ENCODE results near the gene CACNB4. TPM values are rescaled to one million over a fixed set of nuclear protein-coding genes. Genes with fewer than 3 reads are reported as not detected.

The CACNB4 gene
- total RNA-seq, 3 donors from 2014 or later = 0.05 to 0.26 (median 0.15) TPM

GRCh38 chr2:151869291-151869690 is 229.6 kb downstream of the CACNB4 start:
- Mint-ChIP-seq H3K9me3 (no peaks in the 10 kb centered on the region), H3K27me3 (ENCODE audit: low read depth) (peaks cover 20% of the 10 kb centered on the region), H3K4me3 (no peak overlapping the region), H3K4me1 (ENCODE audit: low read depth) (no peaks in the 10 kb centered on the region), H3K36me3 (ENCODE audit: insufficient read depth) (no peaks in the 10 kb centered on the region)
- ATAC-seq = no peak
- no peak for DNase-seq

DNA sequence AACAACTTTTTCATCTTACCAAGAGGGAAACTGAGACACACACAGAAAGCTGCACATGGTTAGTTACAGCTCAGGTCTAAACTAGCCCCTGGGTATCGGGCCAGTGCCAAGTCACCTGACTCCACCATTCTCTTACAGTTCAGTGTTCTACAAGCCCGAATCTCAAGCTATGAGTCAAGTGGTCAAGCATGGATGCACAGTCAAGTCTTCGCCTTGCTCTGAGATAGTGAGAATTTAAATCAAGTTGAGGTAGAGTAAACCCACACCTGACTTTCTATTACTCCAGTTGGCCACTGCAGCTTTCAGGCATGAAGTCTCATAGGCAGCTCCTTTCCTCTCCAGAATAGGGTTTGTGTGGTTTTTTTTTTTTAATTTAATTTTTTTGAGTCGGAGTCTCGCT is 236.1 kb downstream of the CACNB4 start:
- Mint-ChIP-seq H3K9me3 (no peaks in the 10 kb centered on the region), H3K36me3 (ENCODE audit: insufficient read depth) (no peaks in the 10 kb centered on the region), H3K4me3 (no peak overlapping the region), H3K4me1 (ENCODE audit: low read depth) (no peaks in the 10 kb centered on the region), H3K27me3 (ENCODE audit: low read depth) (peaks cover 14% of the 10 kb centered on the region)
- ATAC-seq (no peak), DNase-seq (no peak)

DNA sequence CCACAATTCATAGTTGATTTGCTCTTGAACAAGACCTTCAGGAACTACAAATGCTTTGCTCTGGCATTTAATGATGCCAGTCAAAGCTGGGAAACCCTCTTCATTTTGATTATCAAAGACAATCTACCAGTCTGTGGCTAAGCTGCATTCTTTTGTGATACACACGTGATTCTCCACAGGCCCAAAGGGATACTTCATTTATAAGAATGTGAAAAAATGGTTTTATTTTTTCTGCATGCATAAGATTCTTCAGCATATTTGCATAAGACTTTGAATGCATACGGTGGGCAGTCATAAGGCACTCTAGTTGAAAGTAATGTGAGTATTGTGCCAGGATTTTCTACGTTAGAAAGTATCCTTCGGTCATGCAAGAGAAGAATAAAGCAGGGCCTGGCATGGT is 237.7 kb downstream of the CACNB4 start:
- ATAC-seq (no peak), DNase-seq (no peak)
- H3K4me3 Mint-ChIP-seq = no peak overlapping the region
- H3K9me3 Mint-ChIP-seq = no peaks in the 10 kb centered on the region
- H3K27me3 Mint-ChIP-seq (ENCODE audit: low read depth) = peaks cover 10% of the 10 kb centered on the region
- H3K4me1 Mint-ChIP-seq (ENCODE audit: low read depth) = no peaks in the 10 kb centered on the region
- H3K36me3 Mint-ChIP-seq (ENCODE audit: insufficient read depth) = no peaks in the 10 kb centered on the region

GRCh38 chr2:151860613-151861146 is 238.2 kb downstream of the CACNB4 start:
- H3K27me3 Mint-ChIP-seq (ENCODE audit: low read depth) = peaks cover 7% of the 10 kb centered on the region
- no peak for ATAC-seq
- H3K36me3 Mint-ChIP-seq (ENCODE audit: insufficient read depth) = no peaks in the 10 kb centered on the region
- H3K4me3 Mint-ChIP-seq = no peak overlapping the region
- DNase-seq = no peak
- no peaks in the 10 kb centered on the region for H3K4me1 Mint-ChIP-seq (ENCODE audit: low read depth)
- no peaks in the 10 kb centered on the region for H3K9me3 Mint-ChIP-seq

GRCh38 chr2:151860210-151860609 is 238.6 kb downstream of the CACNB4 start:
- DNase-seq (no peak), ATAC-seq (no peak)
- Mint-ChIP-seq H3K4me1 (ENCODE audit: low read depth) (no peaks in the 10 kb centered on the region), H3K27me3 (ENCODE audit: low read depth) (peaks cover 7% of the 10 kb centered on the region), H3K36me3 (ENCODE audit: insufficient read depth) (no peaks in the 10 kb centered on the region), H3K4me3 (no peak overlapping the region), H3K9me3 (no peaks in the 10 kb centered on the region)

DNA sequence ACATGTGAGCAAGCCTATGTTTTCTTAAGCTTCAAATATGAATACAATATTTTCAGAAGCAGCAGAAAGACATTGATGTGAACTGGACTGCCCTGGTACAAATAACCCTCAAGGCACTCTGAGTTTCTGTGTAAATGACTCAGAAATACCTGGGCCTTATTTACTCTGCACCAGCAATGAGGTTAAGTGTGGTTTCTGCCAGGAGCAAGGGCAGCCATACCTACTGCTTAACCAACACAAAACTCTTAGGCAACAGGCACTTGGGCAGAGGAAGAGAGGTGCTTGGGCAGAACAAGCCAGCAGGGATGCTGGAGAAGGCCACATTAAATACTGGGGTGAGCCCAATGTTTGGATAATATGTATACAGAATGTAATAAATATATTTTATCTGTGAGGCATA is 241.2 kb downstream of the CACNB4 start:
- Mint-ChIP-seq H3K4me1 (ENCODE audit: low read depth) (no peaks in the 10 kb centered on the region), H3K9me3 (no peaks in the 10 kb centered on the region), H3K36me3 (ENCODE audit: insufficient read depth) (no peaks in the 10 kb centered on the region), H3K4me3 (no peak overlapping the region), H3K27me3 (ENCODE audit: low read depth) (no peaks in the 10 kb centered on the region)
- ATAC-seq (no peak), DNase-seq (no peak)

- H3K9me3 Mint-ChIP-seq = no peaks in the 10 kb centered on the region
- no peak for DNase-seq
- no peak overlapping the region for H3K4me3 Mint-ChIP-seq
Measured at GRCh38 chr2:151855111-151855510, 243.7 kb downstream of the CACNB4 start.

GRCh38 chr2:151853070-151853758 is 245.6 kb downstream of the CACNB4 start:
- DNase-seq (no peak), ATAC-seq (no peak)
- Mint-ChIP-seq H3K9me3 (no peaks in the 10 kb centered on the region), H3K27me3 (ENCODE audit: low read depth) (no peaks in the 10 kb centered on the region), H3K4me3 (no peak overlapping the region), H3K4me1 (ENCODE audit: low read depth) (no peaks in the 10 kb centered on the region), H3K36me3 (ENCODE audit: insufficient read depth) (no peaks in the 10 kb centered on the region)

More at GRCh38 chr2:151855111-151855510, 243.7 kb downstream of the CACNB4 start:
- no peaks in the 10 kb centered on the region for H3K4me1 Mint-ChIP-seq (ENCODE audit: low read depth)
- no peaks in the 10 kb centered on the region for H3K36me3 Mint-ChIP-seq (ENCODE audit: insufficient read depth)
- no peaks in the 10 kb centered on the region for H3K27me3 Mint-ChIP-seq (ENCODE audit: low read depth)
- ATAC-seq = no peak

DNA sequence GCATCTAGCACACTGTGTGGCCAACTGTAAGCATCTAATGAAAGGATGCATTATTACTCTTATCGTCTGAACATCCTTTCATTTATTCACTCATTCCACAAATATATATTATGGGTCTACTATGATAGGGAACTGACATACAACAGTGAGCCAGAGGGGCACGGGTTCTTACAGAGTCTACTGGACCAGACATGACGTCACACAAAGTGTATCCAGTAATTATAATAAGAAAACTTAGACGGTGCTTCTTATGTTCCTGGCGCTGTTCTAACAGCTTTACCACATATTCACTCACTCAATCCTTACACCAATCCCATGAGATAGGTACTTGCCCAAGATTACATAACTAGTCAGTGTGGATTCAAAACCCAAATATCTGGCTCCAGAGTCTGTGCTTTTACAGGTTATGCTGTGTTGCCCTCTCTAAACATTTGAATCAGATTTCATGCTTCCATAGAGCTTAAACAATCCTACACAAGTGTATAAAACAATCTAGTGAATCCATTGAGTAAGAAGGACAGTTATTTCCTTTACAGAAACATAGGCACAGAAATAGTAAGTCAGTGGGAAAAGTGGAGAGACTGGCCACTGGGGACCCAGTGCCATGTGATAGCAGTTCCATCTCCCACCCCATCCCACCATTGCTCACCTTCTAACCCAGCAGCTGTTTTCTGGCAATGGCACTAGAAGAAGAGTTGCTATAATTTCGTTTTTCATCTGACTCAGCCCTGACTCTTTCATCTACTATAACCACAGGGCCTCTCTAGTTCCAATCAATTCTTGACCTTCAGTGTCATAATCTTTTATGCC is 246.4 kb downstream of the CACNB4 start:
- ATAC-seq = no peak
- Mint-ChIP-seq H3K4me3 (no peak overlapping the region), H3K27me3 (ENCODE audit: low read depth) (peaks cover 2% of the 10 kb centered on the region), H3K9me3 (no peaks in the 10 kb centered on the region), H3K36me3 (ENCODE audit: insufficient read depth) (no peaks in the 10 kb centered on the region), H3K4me1 (ENCODE audit: low read depth) (no peaks in the 10 kb centered on the region)
- no peak for DNase-seq

GRCh38 chr2:151851761-151852160 is 247.1 kb downstream of the CACNB4 start:
- no peaks in the 10 kb centered on the region for H3K9me3 Mint-ChIP-seq
- H3K36me3 Mint-ChIP-seq (ENCODE audit: insufficient read depth) = no peaks in the 10 kb centered on the region
- H3K4me3 Mint-ChIP-seq = no peak overlapping the region
- DNase-seq (no peak), ATAC-seq (no peak)
- peaks cover 2% of the 10 kb centered on the region for H3K27me3 Mint-ChIP-seq (ENCODE audit: low read depth)
- H3K4me1 Mint-ChIP-seq (ENCODE audit: low read depth) = no peaks in the 10 kb centered on the region

DNA sequence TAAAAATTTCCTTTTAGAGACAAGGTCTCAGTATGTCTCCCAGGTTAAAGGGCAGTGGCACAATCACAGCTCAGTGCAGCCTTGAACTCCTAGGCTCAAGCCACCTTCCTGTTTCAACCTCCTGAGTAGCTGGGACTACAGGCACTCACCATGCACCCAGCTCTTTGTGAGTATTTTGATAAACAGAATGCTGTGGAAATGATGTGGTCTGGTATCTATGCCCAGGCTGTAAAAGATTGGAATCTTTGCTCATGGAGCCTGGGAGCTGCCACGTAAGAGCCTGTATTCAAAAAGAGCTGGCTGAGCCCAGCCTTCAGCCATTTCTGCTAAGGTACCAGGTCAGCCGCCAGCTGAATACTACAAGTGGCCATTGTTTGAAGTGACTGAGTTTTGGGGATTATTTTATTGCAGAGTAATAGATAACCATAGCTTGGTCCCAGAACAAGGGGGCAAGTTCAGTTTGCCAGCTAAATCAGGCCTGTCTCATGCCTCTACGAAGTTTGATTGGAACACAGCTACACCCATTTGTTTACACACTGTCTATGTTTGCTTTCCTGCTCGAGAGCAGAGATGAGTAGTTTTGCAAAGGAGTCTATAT is 249.3 kb downstream of the CACNB4 start:
- no peak for DNase-seq
- no peak for ATAC-seq
- Mint-ChIP-seq H3K4me1 (ENCODE audit: low read depth) (no peaks in the 10 kb centered on the region), H3K36me3 (ENCODE audit: insufficient read depth) (no peaks in the 10 kb centered on the region), H3K27me3 (ENCODE audit: low read depth) (peaks cover 6% of the 10 kb centered on the region), H3K4me3 (no peak overlapping the region), H3K9me3 (no peaks in the 10 kb centered on the region)

GRCh38 chr2:151845884-151846283 is 253.0 kb downstream of the CACNB4 start:
- Mint-ChIP-seq H3K9me3 (no peaks in the 10 kb centered on the region), H3K36me3 (ENCODE audit: insufficient read depth) (no peaks in the 10 kb centered on the region), H3K27me3 (ENCODE audit: low read depth) (peaks cover 6% of the 10 kb centered on the region), H3K4me3 (no peak overlapping the region), H3K4me1 (ENCODE audit: low read depth) (peaks cover 2% of the 10 kb centered on the region)
- no peak for DNase-seq
- no peak for ATAC-seq

DNA sequence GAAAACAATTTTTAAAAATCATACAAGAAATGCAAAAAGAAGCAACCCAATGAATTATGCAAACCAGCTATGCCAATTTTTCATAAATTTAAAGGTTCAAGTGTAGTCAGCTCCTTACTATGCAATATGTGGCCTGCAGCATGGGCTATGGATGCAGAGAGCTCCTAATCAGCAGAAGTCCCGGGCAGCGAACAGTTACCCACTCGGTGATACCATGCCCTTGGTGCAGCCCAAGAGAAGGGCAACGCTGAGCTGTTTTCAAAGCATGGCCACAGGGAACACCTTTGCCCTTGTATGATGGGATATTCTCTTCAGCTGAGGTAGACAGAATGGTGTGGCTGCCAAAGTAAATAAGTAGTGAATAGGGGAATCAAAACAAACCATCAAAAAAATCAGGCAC is 253.4 kb downstream of the CACNB4 start:
- Mint-ChIP-seq H3K36me3 (ENCODE audit: insufficient read depth) (no peaks in the 10 kb centered on the region), H3K4me3 (no peak overlapping the region), H3K27me3 (ENCODE audit: low read depth) (peaks cover 6% of the 10 kb centered on the region), H3K4me1 (ENCODE audit: low read depth) (peaks cover 2% of the 10 kb centered on the region), H3K9me3 (no peaks in the 10 kb centered on the region)
- DNase-seq (no peak), ATAC-seq (no peak)

DNA sequence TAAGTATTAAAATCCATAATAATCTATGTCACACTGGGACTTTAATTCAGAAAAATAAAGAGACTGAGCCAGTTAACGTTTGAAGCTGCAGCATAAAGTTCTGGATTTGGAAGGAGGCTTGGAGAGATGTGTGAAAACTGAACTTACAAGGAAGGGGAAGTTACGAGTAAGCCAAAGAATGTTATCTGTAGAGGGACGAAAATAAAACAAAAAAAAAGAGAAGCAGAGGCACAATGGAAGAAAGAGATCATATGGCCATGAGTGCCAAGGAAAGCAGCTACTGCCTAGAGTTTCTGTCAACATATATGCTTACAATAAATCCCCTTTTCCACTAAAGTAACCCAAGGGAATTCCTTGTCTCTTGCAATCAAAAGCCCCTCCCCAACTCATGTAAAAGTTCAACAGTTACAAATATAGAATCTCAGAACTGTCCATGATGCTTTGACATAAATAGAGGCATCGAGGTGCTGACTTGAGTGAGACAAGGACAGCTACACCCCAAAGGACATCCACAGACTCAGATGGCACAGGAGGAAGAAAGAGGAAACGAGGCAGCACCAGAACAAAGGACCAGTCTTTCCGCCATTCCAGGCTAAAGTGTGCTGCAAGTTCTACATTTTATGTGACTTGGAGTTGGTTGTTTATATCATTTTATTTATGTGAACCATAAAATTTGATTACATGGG is 254.5 kb downstream of the CACNB4 start:
- Mint-ChIP-seq H3K36me3 (ENCODE audit: insufficient read depth) (no peaks in the 10 kb centered on the region), H3K4me1 (ENCODE audit: low read depth) (peaks cover 2% of the 10 kb centered on the region), H3K9me3 (no peaks in the 10 kb centered on the region), H3K27me3 (ENCODE audit: low read depth) (peaks cover 6% of the 10 kb centered on the region), H3K4me3 (no peak overlapping the region)
- DNase-seq (no peak), ATAC-seq (no peak)
